HG03139 (cell line): ENCODE data around the gene PLXNA3.

Source experiments
- ATAC-seq: cut with Tn5 transposase; IDR thresholded peaks from one replicate; pipeline ENCODE4 v1.9.1; 2021; ENCODE audit not compliant: unreplicated experiment

The PLXNA3 gene

DNA sequence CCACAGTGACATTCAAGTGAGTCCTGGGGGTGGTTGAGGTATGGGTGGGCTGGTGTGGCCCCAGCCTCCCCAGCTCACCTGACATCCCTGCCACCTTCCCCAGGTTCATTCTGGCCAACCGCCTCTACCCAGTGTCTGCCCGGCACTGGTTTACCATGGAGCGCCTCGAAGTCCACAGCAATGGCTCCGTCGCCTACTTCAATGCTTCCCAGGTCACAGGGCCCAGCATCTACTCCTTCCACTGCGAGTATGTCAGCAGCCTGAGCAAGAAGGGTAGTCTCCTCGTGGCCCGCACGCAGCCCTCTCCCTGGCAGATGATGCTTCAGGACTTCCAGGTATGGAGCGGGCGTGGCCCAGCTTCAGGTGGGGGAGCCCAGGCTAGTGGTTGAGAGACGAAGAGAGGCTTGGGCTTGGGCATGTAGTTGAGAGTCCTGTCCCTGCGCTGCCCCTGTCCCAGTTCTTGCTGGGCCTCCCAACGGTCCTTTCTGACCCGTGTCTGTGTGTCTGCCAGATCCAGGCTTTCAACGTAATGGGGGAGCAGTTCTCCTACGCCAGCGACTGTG, 22.8 kb upstream of the PLXNA3 start:
- no peak for ATAC-seq

DNA sequence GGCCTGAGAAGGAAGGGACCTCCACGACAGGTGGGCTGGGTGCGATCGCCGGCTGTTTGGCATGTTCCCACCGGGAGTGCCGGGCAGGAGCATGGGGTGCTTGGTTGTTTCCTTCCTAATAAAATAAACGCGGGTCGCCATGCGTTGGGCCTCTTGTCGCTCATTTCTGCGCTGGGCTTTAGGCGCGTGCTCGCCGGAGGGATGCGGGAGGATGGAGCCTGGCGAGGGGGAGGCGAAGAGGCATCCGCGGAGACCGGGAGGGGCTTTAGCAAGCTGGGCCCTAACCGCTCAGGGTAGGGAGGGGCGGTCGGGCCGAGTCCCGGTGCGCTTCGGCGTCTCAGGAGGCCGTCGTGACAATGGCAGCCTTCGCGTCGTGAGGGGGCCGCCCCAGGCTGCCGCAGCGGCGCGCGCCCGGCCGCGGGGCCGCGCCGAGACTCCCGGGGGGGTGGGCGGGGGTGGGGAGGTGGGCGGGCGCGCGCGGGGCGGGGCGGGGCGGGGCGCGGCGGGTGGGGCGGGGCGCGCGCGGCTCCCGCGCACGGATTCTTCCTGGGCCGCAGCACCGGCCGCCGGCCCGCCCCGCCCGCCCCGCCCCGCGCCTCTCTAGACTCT, 21.6 kb upstream of the PLXNA3 start:
- ATAC-seq: no peak

DNA sequence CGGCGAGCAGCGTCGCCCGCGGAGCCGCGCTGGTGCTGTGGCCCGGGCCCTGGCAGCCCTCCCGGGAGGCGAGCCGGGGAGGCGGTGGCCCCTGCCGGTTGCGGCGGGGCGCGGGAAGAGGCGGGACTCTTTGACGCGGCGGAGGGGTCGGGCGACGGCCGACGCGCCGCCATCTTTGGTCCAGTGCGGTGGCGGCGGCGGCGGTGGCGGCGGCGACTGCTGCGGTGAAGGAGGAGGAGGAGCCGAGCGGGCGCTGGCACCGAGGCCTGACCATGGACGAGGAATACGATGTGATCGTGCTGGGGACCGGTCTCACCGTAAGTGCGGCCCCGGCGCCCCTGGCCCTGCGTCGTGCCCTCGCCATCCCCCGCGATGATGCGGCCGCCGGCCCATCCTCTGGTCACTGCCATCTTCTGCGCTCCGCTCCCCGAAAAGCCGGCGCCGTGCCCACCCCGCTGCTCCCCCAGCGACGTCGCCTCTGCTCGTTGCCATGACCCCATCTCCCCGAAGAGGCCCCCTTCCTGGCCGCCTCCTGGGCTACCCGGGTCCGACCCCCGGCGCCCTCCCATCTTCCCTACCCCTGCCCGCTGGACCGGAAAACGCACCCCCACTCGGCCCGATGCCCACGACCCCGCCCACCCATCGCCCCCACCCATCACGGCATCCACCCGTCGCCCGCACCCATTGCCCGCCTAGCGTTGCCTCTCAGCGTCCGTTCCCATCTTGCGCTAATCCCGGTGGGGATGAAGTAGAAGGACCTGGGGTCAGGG, 20.9 kb upstream of the PLXNA3 start, which contains the start of gene GDI1:
Gene GDI1 (plus strand): TSS at position 172 of the 770 bp plus-strand sequence. CDS start 101 bp downstream, at position 273.
- ATAC-seq: no peak

DNA sequence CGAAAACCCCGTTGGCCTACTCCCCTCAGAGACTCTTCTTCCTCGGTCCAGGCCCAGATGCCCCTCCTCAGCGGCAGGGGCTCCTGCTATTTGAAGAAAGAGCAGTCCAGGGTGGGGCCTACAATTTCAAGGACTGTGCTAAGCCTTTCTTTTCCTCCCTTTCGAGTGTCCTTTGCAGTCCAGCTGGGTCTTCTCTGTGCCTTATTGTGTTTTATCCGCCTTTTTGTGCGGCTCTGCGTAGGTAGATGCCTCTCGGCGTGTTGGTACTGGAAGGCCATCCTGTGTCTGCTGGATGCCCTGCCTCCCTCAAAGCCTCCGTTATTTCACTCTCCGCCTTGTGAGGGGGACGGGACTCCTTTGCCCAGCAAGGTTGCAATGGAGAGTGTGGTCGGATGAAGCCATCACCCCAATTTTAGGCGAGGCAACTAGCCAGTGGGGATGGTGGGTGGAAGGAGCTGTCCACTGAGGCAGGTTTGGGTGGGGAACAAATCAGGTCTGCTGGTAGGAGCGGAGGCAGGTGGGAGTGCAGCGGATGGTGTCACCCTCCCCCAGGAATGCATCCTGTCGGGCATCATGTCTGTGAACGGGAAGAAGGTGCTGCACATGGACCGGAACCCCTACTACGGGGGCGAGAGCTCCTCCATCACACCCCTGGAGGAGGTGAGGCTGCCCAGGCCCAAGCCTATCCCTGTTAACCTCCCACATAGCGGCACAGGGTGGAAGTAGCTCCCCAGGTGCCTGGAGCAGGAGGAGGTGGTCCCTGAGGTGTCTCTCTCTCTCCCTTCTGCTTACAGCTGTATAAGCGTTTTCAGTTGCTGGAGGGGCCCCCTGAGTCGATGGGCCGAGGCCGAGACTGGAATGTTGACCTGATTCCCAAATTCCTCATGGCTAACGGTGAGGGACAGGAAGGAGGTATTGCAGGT, 19.8 kb upstream of the PLXNA3 start:
- ATAC-seq: no peak

DNA sequence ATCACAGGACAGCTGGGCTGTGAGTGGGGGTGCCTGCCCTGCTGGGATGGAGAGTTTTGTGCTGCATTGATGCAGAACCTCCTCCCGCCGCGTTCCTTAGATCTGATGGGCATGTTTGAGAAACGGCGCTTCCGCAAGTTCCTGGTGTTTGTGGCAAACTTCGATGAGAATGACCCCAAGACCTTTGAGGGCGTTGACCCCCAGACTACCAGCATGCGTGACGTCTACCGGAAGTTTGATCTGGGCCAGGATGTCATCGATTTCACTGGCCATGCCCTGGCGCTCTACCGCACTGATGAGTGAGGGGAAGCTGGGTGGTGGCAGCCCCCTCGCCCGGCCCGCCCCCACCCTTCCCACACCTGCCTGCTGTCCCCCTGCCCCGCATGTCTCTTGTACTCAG, 18.2 kb upstream of the PLXNA3 start:
- no peak for ATAC-seq

DNA sequence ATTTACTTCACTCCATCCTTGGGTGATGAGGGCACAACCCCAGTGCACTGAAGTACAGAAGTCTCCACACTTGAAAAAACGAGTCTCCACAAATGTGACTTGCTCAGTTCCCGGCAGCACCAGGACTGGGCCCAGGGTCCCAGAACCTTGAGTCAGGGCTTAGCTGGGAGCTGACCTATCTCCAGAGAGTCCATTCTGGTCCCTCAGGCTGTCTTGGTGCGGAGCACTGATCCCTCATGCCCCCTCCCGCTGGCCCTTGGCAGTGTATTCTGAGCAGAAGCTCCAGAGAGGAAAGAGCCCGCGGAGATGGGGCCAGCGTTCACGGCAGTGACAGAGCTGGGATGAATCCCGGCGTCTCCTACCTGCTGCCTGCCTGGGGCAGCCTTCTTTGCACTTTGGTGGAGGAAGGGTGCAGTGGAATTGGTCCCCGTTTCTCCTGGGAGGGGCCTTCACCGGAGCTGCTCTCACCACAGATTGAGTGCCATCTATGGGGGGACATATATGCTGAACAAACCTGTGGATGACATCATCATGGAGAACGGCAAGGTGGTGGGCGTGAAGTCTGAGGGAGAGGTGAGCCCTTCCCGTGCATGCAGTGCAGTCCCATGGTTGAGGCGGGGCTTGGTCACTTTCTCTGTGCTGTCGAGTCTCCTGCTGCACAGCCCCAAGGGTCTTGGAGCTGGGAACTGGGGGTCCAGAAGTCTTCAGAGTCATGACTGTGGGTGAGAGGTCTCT, 17.3 kb upstream of the PLXNA3 start:
- ATAC-seq: no peak

DNA sequence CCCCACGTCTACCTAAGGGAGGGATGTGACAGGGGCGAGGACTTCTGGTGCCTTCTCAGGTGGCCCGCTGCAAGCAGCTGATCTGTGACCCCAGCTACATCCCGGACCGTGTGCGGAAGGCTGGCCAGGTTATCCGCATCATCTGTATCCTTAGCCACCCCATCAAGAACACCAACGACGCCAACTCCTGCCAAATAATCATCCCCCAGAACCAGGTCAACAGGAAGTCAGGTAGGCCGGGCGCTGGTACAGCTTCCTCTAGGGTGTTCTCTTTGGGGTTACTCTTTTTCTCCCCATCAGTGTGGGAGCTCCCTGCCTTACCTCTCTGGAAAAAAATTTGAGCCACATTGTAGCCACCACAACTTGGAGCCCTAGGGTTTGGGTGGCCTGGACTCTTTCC, 16.5 kb upstream of the PLXNA3 start:
- ATAC-seq: no peak

DNA sequence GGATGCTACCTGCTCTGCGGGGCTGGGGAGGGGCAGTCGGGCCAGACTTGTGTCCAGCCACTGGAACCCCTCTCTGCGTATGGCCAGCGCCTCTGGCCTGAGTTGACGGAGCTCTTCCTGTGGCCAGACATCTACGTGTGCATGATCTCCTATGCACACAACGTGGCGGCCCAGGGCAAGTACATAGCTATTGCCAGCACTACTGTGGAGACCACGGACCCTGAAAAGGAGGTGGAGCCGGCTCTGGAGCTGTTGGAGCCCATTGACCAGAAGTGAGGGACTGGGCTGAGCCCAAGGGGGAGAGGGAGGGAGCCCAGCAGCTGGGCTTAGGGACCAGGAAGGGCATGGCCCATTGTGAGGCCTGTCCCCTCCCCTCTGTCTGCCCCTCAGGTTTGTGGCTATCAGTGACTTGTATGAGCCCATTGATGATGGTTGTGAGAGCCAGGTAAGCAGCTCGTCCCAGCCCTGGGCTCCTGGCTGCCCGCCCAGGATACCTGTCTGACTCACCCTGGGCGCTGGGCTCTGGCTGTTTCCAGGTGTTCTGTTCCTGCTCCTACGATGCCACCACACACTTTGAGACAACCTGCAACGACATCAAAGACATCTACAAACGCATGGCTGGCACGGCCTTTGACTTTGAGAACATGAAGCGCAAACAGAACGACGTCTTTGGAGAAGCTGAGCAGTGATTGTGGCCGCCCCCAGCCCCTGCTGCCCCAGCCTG, 15.9 kb upstream of the PLXNA3 start:
- ATAC-seq: no peak

DNA sequence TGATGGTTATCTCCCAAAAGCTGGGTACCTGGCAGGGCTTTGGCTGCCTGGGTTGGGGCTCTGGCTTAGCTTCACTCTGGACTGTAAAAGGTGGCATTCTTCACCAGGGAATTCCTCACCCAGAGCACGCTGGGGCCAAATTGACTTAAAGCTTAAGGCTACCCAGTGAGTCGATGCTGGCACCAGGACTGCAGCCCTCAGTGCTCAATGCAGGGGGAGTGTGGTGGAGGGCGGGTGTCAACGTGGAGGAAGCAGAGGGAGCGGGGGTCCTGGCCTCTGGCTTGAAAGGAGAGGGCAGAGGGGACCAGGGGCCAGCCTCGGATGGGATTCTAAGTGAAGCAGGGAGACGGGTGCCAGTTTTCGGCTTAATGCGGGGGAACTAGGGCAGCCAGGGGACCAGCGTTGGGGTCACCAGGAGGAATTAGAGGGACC, 14.6 kb upstream of the PLXNA3 start:
- ATAC-seq: no peak

DNA sequence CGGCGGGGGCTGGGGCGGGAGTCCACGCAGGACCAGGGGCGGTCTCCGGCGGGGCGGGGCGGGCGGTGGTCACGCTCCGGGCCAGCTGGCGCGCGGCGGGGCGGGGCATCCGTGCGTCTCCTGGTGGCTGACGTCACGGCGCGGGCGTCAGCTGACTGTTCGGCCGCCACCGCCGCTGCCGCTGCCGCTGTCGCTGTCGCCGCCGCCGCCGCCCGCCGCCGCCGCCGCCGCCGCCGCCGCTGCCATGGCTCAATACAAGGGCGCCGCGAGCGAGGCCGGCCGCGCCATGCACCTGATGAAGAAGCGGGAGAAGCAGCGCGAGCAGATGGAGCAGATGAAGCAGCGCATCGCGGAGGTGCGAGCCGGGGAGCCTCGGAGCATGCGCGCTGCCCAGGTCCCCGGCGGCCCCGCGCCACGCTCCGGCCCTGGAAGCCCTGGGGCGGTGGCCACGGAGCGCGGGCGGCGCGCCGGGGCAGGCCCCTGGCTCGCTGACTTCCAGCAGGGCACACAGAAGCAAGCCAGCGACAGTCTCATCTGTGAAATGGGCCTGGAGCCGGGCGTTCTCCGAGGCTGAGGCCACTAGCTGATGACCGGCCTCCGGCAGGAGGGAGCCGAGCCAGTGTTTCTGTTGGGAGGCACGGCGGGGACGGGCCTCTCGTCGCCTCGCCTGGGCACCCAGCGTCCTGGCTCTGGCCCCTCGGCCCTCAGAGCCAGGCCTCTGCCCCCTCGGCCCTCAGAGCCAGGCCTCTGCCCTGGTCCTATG, 13.9 kb upstream of the PLXNA3 start, which contains the start of gene FAM50A:
Gene FAM50A (plus strand): TSS at position 150 of the 763 bp plus-strand sequence. CDS start 95 bp downstream, at position 245.
- ATAC-seq: peak; percentile 84

DNA sequence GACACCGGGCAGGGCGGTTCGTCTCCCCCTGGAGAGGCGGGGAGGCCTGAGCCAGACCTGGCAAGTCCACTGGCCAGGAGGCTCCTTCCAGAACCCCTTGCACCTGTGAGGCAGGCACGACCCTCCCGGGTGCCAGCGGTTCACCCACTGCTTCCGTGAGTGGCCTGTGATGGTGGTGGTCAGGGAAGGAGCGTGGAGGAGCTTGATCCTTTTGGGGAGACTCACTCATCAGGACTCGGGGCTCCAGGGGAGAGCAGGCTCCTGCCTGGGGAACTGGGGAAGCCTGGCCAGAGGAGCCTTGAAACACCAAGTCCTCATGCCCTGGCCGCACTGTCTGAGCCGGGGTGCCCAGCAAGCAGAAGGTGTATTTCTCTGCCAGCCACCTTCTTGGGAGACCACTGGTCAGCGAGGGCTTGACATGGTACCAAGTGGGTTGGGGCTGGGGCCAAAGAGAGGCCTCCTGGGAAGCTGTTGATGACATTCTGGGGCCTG, 13.3 kb upstream of the PLXNA3 start:
- no peak for ATAC-seq

DNA sequence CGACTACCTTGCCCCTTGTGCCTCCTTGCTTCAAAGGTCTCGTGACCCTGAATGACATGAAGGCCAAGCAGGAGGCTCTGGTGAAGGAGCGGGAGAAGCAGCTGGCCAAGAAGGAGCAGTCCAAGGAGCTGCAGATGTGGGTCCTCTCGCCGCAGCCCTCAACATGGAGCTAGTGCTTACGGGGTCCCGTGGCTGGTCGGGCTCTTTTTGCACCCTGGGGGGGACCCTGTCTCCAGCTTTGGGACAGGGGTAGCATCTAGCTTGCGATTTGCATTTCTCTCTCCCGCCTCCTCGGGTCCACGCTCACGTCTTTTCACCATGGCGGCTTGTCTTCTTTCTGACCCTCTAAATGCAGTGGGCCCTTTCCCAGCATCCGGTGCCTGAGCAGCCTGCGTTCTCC, 12.3 kb upstream of the PLXNA3 start:
- ATAC-seq: no peak

DNA sequence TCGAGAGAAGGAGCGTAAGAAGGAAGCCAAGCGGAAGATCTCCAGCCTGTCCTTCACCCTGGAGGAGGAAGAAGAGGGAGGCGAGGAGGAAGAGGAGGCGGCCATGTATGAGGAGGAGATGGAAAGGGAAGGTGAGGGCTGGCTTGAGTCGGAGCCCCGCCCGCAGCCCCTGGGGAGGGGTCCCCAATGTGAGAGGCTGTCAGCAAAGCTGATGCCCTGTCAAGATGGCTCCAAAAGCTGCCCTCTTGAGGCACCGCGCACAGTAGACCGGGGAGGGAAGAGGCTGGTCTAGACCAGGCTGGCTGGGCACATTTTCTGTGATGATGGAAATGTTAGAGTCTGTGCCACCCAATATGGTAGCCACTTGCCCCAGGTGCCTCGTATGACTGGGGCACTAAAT, 11.7 kb upstream of the PLXNA3 start:
- no peak for ATAC-seq

DNA sequence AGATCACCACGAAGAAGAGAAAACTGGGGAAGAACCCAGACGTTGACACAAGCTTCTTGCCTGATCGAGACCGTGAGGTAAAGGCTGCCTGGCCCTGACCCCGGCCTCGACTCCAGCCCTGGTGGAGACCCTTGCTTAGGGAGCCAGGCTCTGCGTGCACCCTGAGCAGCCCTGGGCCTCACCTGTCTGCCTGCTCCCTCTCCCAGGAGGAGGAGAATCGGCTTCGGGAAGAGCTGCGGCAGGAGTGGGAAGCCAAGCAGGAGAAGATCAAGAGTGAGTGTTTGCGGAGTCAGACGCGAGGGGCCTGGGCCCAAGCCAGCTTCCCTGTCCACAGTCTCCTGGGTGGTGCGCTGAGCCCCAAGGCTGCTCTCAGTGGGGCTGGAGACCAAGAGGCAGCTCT, 9.6 kb upstream of the PLXNA3 start:
- no peak for ATAC-seq

DNA sequence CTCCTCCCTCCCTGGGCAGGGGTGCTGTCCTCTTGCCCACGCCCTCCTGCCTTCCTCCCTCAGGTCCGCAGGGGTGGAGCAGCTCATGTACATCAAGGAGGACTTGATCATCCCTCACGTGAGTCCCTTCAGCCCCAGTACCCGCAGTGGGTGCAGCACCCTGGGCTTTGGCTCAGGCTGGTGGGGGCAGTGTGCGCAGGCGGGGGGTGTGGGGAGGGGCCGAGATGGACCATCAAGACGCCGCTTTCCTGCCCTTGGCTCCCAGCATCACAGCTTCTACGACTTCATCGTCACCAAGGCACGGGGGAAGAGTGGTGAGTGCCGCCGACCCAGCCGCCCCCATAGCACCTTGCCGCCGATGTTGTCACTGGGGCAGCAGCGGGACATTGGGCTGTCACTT, 8.5 kb upstream of the PLXNA3 start:
- ATAC-seq: no peak

DNA sequence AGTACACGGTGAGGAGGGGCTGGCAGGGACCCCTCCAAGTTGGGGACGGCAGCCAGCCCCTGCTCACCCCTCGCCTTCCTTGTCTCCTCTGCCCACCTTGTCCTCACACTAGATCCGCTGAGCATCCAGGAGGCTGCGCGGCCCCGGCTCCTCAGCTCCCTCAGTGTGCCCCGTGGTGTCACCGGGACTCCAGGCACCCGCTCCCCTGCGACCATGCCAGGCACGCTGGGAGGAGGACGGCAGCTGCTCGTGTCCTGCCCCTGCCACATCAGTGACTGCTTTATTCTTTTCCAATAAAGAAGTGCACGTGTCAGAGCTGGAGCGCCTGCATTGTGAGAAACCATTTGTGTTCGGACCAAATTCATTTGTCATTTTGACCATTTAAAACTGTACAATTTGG, 7.8 kb upstream of the PLXNA3 start:
- ATAC-seq: no peak

DNA sequence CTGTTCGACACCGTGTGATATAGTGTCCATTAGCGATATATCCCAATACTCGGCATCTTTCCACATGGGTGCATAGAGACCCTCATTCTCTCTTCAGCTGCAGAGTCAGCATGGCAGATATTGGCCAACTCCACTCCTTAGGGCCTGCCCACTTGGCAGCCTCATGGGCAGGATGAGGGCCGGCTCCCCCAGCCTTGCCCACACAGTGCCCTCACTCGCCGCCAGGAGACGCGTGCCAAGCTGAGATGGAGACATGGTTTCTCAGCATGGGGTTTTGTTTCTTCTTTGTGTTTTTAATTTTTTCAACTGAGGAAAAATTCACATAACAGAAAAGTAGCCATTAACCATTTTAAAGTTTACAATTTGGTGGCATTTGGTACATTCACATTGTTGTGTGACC, 5.3 kb upstream of the PLXNA3 start:
- ATAC-seq: no peak

DNA sequence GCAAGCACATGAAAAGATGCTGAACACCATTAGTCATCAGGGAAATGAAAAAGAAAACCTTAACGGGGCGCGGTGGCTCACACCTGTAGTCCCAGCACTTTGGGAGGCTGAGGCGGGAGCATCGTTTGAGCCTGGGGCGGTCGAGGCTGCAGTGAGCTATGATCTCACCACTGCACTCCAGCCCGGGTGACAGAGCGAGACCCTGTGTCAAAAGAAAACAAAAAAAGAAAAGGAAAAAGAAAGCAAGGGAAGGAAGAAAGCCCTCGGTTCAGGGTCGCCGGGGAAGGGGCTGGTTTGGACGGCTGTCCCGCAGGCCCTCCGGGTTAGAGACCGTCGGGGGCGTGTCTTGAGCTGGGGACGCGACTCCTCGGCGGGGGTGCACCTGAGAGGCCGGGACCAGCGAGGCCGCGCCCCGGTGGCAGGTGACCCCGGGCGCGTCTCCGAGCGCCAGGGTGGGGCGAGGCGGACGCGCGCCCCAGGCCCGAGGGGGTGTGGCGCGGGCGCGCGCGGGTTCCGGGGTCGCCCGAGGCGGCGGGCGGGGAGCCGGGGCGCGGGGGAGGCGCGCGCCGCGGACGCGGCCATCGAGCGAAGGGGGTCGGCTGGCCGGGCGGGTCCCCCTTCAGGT, 478 bp upstream of the PLXNA3 start:
- peak; percentile 59 for ATAC-seq
